ENCODE results near the gene LIPI. TPM values are rescaled to one million over a fixed set of nuclear protein-coding genes. Genes with fewer than 3 reads are reported as not detected.
"Not testable (repeated sequence)": the region's sequence is repeated elsewhere in the genome, so short reads cannot be mapped to it uniquely, and the experiment has no call there.

The LIPI gene
- total RNA-seq, 6 donors from 2014 or later: not detected

GRCh38 chr21:14071902-14072734, 138.6 kb downstream of the LIPI start:
- TF ChIP-seq EP300 (IDR thresholded peaks at IDR 0.05) (no peak), POLR2A (IDR thresholded peaks at IDR 0.05) (no peak), POLR2AphosphoS5 (IDR thresholded peaks at IDR 0.05) (no peak)
- TF ChIP-seq, protein P1, sequence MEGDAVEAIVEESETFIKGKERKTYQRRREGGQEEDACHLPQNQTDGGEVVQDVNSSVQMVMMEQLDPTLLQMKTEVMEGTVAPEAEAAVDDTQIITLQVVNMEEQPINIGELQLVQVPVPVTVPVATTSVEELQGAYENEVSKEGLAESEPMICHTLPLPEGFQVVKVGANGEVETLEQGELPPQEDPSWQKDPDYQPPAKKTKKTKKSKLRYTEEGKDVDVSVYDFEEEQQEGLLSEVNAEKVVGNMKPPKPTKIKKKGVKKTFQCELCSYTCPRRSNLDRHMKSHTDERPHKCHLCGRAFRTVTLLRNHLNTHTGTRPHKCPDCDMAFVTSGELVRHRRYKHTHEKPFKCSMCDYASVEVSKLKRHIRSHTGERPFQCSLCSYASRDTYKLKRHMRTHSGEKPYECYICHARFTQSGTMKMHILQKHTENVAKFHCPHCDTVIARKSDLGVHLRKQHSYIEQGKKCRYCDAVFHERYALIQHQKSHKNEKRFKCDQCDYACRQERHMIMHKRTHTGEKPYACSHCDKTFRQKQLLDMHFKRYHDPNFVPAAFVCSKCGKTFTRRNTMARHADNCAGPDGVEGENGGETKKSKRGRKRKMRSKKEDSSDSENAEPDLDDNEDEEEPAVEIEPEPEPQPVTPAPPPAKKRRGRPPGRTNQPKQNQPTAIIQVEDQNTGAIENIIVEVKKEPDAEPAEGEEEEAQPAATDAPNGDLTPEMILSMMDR (IDR thresholded peaks at IDR 0.05): no peak
- Histone ChIP-seq H3K36me3 (no peaks in the 10 kb centered on the region), H3K4me1 (no peaks in the 10 kb centered on the region), H3K27me3 (no peaks in the 10 kb centered on the region), H3K9me3 (peaks cover 0 to 6% (median 0%) of the 10 kb centered on the region in 4 donors), H3K27ac (no peak overlapping the region), H3K4me3 (no peak overlapping the region)
- DNase-seq (no peak), ATAC-seq (ENCODE audit: low FRiP score in 2 of 2) (no peak)
- 95 to 96% methylated on average over 38 to 43 of the region's 44 CpGs for WGBS, 2 donors

GRCh38 chr21:14070968-14071367, 139.8 kb downstream of the LIPI start:
- TF ChIP-seq POLR2A (IDR thresholded peaks at IDR 0.05): no peak
- no peak for TF ChIP-seq EP300 (IDR thresholded peaks at IDR 0.05)
- TF ChIP-seq, protein P1 (IDR thresholded peaks at IDR 0.05): no peak
- TF ChIP-seq POLR2AphosphoS5 (IDR thresholded peaks at IDR 0.05): no peak
- H3K36me3 ChIP-seq: no peaks in the 10 kb centered on the region
- no peaks in the 10 kb centered on the region for H3K4me1 ChIP-seq
- no peak overlapping the region for H3K4me3 ChIP-seq
- H3K9me3 ChIP-seq: peaks cover 0 to 1% (median 0%) of the 10 kb centered on the region in 4 donors
- H3K27me3 ChIP-seq: no peaks in the 10 kb centered on the region
- DNase-seq: no peak
- 97 to 98% methylated on average over 14 to 16 of the region's 16 CpGs for WGBS, 2 donors
- peak in 1 of 2 donors; percentile 28 for ATAC-seq (ENCODE audit: low FRiP score in 2 of 2)
- H3K27ac ChIP-seq: no peak overlapping the region

DNA sequence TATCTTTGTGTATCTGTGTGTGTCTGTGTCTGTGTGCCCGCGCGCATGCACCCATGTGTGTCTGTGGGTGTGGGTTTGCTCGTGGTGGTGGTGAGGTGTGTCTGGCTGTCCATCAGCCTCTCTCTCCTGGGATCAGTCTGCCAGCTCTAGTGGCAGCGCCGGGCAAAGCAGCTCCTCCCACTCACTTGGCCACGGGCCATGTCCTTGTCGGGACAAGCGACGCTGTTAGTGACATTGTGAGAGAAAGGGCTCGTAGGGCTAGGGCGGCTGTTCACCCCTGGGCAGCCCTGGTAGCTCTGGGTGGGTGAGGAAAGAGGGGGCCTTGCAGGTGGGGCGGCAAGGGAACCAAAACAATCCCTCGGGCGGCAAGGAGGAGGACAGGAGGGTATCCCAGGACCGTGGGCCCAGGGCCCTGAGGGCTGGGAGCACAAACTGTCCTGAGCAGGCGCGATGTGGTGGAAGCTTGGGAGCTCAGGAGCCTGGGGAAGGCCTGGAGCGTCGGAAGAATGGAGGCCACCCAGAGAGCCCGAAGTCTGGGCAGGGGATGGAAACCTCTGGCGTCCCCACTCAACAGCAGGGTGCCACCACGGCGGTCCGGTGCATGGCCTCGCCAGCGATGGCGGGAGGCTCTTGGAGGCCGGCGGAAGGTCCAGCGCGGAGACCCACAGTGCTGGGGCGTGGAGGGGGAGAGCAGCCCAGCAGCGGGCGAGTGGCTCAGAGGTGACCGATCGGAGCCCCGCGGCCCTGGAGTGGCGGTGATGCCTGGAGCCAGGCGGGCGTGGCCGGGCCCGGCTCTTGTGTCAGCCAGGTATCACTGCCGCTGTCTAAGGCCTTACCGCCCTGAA, 140.5 kb downstream of the LIPI start:
- no peaks in the 10 kb centered on the region for H3K36me3 ChIP-seq
- DNase-seq (no peak), ATAC-seq (ENCODE audit: low FRiP score in 2 of 2) (peak in 1 of 2 donors; percentile 39)
- no peaks in the 10 kb centered on the region for H3K27me3 ChIP-seq
- no peaks in the 10 kb centered on the region for H3K9me3 ChIP-seq
- no peak overlapping the region for H3K4me3 ChIP-seq
- H3K4me1 ChIP-seq: no peaks in the 10 kb centered on the region
- TF ChIP-seq EP300 (IDR thresholded peaks at IDR 0.05): no peak
- TF ChIP-seq, protein P1 (IDR thresholded peaks at IDR 0.05): no peak
- H3K27ac ChIP-seq: no peak overlapping the region
- 94 to 95% methylated on average over 36 to 46 of the region's 46 CpGs for WGBS, 2 donors

DNA sequence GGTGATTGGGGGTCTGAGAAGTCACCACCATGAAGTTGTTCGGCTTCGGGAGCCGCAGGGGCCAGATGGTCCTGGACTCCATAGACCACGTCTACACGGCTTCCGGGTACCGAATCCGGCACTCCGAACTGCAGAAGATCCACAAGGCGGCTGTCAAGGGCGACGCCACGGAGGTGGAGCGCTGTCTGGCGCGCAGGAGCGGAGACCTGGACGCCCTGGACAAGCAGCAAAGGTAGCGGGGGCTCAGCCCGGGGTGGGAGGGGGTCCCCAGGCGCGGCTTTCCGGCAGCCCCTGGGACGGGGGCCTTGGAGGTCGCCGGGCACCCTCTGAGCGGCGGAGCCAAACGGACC, 146.5 kb downstream of the LIPI start:
- WGBS, 2 donors: 78 to 96% methylated on average over 28 to 29 of the region's 29 CpGs
- H3K4me1 ChIP-seq: no peaks in the 10 kb centered on the region

DNA sequence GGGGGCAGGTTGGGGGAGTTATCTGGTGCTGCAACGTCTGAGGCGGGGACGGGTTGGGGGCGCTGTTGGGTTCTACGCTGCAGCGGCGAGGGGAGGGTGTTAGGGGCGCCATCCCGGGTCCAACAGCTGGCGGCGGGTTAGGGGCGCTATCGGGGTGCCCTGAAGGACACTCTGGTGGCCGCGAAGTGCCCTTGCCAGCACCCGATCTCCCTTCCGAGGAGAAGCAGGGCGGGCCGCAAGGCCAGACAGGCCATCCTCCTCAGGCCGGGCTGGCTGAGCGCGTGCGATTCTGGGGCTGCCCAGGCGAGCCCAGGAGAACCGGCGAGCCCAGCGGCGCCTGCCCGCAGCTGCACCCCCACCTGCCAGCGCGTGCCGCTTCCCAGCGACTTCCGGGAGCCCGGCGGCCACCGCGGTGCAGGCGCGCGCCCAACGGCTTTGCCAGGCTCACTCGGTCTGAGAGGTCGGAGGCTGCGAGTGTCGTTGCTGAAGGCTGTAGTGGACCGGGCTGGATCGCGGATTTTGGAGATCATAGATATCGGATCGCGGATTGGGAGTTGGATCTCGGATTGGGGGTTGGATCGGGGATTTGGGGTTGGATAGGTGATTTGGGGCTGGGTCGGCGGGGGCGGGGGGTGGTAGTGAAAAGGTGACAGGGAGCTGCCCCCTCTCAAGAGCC, 147.0 kb downstream of the LIPI start:
- H3K27ac ChIP-seq; ATAC-seq (ENCODE audit: low FRiP score in 2 of 2); DNase-seq; H3K4me3 ChIP-seq; H3K27me3 ChIP-seq; H3K9me3 ChIP-seq; H3K4me1 ChIP-seq; H3K36me3 ChIP-seq: not testable (repeated sequence)
- 94 to 99% methylated on average over 47 to 55 of the region's 57 CpGs for WGBS, 2 donors

More for the DNA sequence above, 146.5 kb downstream of the LIPI start:
- Histone ChIP-seq H3K4me3 (no peak overlapping the region), H3K9me3 (peaks cover 0 to 7% (median 0%) of the 10 kb centered on the region in 4 donors), H3K27me3 (no peaks in the 10 kb centered on the region), H3K27ac (no peak overlapping the region), H3K36me3 (no peaks in the 10 kb centered on the region)
- TF ChIP-seq, protein P1 (IDR thresholded peaks at IDR 0.05): no peak
- no peak for TF ChIP-seq EP300 (IDR thresholded peaks at IDR 0.05)
- no peak for TF ChIP-seq POLR2A (IDR thresholded peaks at IDR 0.05)
- no peak for TF ChIP-seq POLR2AphosphoS5 (IDR thresholded peaks at IDR 0.05)
- no peak for ATAC-seq (ENCODE audit: low FRiP score in 2 of 2)
- DNase-seq: no peak

DNA sequence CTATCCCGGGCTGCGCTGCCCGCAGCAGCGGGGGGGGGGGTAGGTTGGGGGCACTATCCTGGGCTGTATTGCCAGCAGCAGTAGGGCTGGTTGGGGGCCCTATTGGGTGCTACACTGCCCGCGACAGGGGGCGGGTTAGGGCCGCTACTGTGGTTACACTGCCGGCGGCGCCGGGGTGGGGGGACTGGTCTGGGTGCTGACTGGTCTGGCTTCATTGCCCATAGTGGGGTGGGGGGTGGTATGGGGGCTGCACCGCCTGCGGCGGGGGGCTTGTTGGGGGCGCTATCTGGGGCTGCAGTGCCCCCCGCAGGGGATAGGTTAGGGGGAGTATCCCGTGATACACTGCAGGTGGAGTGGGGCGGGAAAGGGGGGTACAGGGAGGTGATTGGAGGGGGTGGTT, 148.1 kb downstream of the LIPI start:
- H3K36me3 ChIP-seq, H3K27ac ChIP-seq, H3K27me3 ChIP-seq, H3K4me3 ChIP-seq, H3K9me3 ChIP-seq, H3K4me1 ChIP-seq, DNase-seq: not testable (repeated sequence)
- WGBS, 2 donors: 98 to 100% methylated on average over 3 to 10 of the region's 19 CpGs
- peak in 1 of 2 donors; percentile 21 for ATAC-seq (ENCODE audit: low FRiP score in 2 of 2)

DNA sequence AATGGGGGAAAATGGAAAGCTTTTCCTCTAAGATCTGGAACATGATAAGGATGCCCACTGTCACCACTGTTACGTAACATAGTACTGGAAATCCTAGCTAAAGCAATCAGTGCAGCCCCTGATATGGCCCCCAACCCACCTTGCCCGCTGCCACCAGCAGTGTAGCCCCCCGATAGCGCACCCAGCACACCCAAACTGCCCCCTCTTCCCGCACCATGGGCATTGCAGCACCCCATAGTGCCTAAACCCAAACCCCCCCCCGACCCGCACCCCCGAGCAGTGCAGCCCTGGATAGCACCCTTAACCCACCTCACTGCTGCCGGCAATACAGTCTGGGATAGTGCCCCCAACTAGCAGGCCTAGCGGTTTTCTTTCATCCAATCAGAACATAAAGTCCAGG, 148.9 kb downstream of the LIPI start:
- not testable (repeated sequence) for DNase-seq; ATAC-seq (ENCODE audit: low FRiP score in 2 of 2); H3K27ac ChIP-seq; H3K36me3 ChIP-seq; H3K4me3 ChIP-seq; H3K27me3 ChIP-seq; H3K9me3 ChIP-seq; H3K4me1 ChIP-seq
- WGBS, 2 donors: 88 to 98% methylated on average over 2 to 7 of the region's 10 CpGs

Measured in upper lobe of left lung (tissue), 6 donors.